ENCODE data around the gene ABCA12. TPM values are rescaled to one million over a fixed set of nuclear protein-coding genes. Genes with fewer than 3 reads are reported as not detected.

ABCA12 gene
- total RNA-seq, 4 donors from 2014 or later = not detected

- no peaks in the 10 kb centered on the region for H3K9me3 ChIP-seq
- TF ChIP-seq CTCF (IDR thresholded peaks at IDR 0.05) (no peak), EP300 (IDR thresholded peaks at IDR 0.05) (no peak), POLR2A (IDR thresholded peaks at IDR 0.05) (no peak)
- H3K27me3 ChIP-seq = no peaks in the 10 kb centered on the region
- H3K4me3 ChIP-seq = no peak overlapping the region
- H3K4me1 ChIP-seq = no peaks in the 10 kb centered on the region
- DNase-seq (ENCODE audit: low spot score in 2 of 2) = no peak
- no peaks in the 10 kb centered on the region for H3K36me3 ChIP-seq
- no peak overlapping the region for H3K27ac ChIP-seq
- WGBS, 2 donors = 48 to 50% methylated on average over 2 of the region's 2 CpGs
These were observed 118.1 kb downstream of the ABCA12 start for GRCh38 chr2:215020283-215020682.

- Histone ChIP-seq H3K4me1 (no peaks in the 10 kb centered on the region), H3K9me3 (no peaks in the 10 kb centered on the region), H3K36me3 (no peaks in the 10 kb centered on the region), H3K4me3 (no peak overlapping the region), H3K27me3 (no peaks in the 10 kb centered on the region), H3K27ac (no peak overlapping the region)
- 92 to 96% methylated on average over 8 of the region's 8 CpGs for WGBS, 2 donors
- no peak for DNase-seq (ENCODE audit: low spot score in 2 of 2)
- TF ChIP-seq EP300 (IDR thresholded peaks at IDR 0.05) = no peak
- TF ChIP-seq POLR2A (IDR thresholded peaks at IDR 0.05) = no peak
- TF ChIP-seq CTCF (IDR thresholded peaks at IDR 0.05) = no peak
These were observed 118.8 kb downstream of the ABCA12 start for GRCh38 chr2:215019521-215020145.

GRCh38 chr2:215019085-215019484 lies 119.3 kb downstream of the ABCA12 start:
- TF ChIP-seq CTCF (IDR thresholded peaks at IDR 0.05) = no peak
- TF ChIP-seq EP300 (IDR thresholded peaks at IDR 0.05) = no peak
- TF ChIP-seq POLR2A (IDR thresholded peaks at IDR 0.05) = no peak
- DNase-seq (ENCODE audit: low spot score in 2 of 2) = no peak
- Histone ChIP-seq H3K27ac (no peak overlapping the region), H3K4me1 (no peaks in the 10 kb centered on the region), H3K36me3 (no peaks in the 10 kb centered on the region), H3K4me3 (no peak overlapping the region), H3K27me3 (no peaks in the 10 kb centered on the region), H3K9me3 (no peaks in the 10 kb centered on the region)
- WGBS, 2 donors = 83 to 89% methylated on average over 3 of the region's 3 CpGs

- no peak for TF ChIP-seq POLR2A (IDR thresholded peaks at IDR 0.05)
- no peak for TF ChIP-seq CTCF (IDR thresholded peaks at IDR 0.05)
- TF ChIP-seq EP300 (IDR thresholded peaks at IDR 0.05) = no peak
- Histone ChIP-seq H3K4me1 (no peaks in the 10 kb centered on the region), H3K9me3 (no peaks in the 10 kb centered on the region), H3K36me3 (no peaks in the 10 kb centered on the region), H3K27ac (no peak overlapping the region), H3K27me3 (no peaks in the 10 kb centered on the region), H3K4me3 (no peak overlapping the region)
- 92 to 97% methylated on average over 3 of the region's 3 CpGs for WGBS, 2 donors
- no peak for DNase-seq (ENCODE audit: low spot score in 2 of 2)
These were observed 123.0 kb downstream of the ABCA12 start for GRCh38 chr2:215015421-215015820.

- no peak overlapping the region for H3K27ac ChIP-seq
- no peaks in the 10 kb centered on the region for H3K36me3 ChIP-seq
- H3K9me3 ChIP-seq = no peaks in the 10 kb centered on the region
- DNase-seq (ENCODE audit: low spot score in 2 of 2) = no peak
- 52% methylated on average over 2 of the region's 2 CpGs for WGBS, 2 donors
- no peaks in the 10 kb centered on the region for H3K4me1 ChIP-seq
- no peaks in the 10 kb centered on the region for H3K27me3 ChIP-seq
- H3K4me3 ChIP-seq = no peak overlapping the region
- no peak for TF ChIP-seq CTCF (IDR thresholded peaks at IDR 0.05)
These were observed 128.0 kb downstream of the ABCA12 start for GRCh38 chr2:215010390-215010789.

Measured in tibial nerve (tissue), 4 donors.